CD4-positive, alpha-beta T cell treated with Interleukin-1 beta for 1 hour (primary cell): ENCODE measurements around the gene KAT6B.

Source experiments
- DNase-seq, 2 donors: peaks; one replicate each; pipeline ENCODE4 v3.0.0-alpha.2; 2020 to 2022

Gene KAT6B

GRCh38 chr10:74960670-74961069 is 134.3 kb downstream of the KAT6B start:
- DNase-seq = no peak

- DNase-seq = no peak
These were observed 136.1 kb downstream of the KAT6B start for GRCh38 chr10:74962517-74962916.

GRCh38 chr10:74963549-74963948 is 137.1 kb downstream of the KAT6B start:
- DNase-seq = no peak

- DNase-seq = peak in 1 of 2 donors; percentile 15
These were observed 141.7 kb downstream of the KAT6B start for GRCh38 chr10:74967911-74968666.

- no peak for DNase-seq
These were observed 142.3 kb downstream of the KAT6B start for GRCh38 chr10:74968667-74969061.

- no peak for DNase-seq
These were observed 142.7 kb downstream of the KAT6B start for GRCh38 chr10:74969093-74969492.

GRCh38 chr10:74969530-74969929 is 143.1 kb downstream of the KAT6B start:
- DNase-seq = no peak

- DNase-seq = no peak
These were observed 147.5 kb downstream of the KAT6B start for GRCh38 chr10:74973741-74974392.

GRCh38 chr10:74975758-74976157 is 149.4 kb downstream of the KAT6B start:
- DNase-seq = no peak

GRCh38 chr10:74976565-74976964 is 150.2 kb downstream of the KAT6B start:
- DNase-seq = no peak

GRCh38 chr10:74977072-74977471 is 150.7 kb downstream of the KAT6B start:
- DNase-seq = no peak

GRCh38 chr10:74977913-74978847 is 151.8 kb downstream of the KAT6B start:
- DNase-seq = peak; percentile 61 to 66

- DNase-seq = no peak
These were observed 155.6 kb downstream of the KAT6B start for GRCh38 chr10:74981831-74982633.

- DNase-seq = no peak
These were observed 156.2 kb downstream of the KAT6B start for GRCh38 chr10:74982634-74982982.

- no peak for DNase-seq
These were observed 157.0 kb downstream of the KAT6B start for GRCh38 chr10:74983383-74983782.

GRCh38 chr10:74987339-74988053 is 161.1 kb downstream of the KAT6B start:
- no peak for DNase-seq

GRCh38 chr10:74988054-74988775 is 161.8 kb downstream of the KAT6B start:
- no peak for DNase-seq

GRCh38 chr10:74988832-74989561 is 162.6 kb downstream of the KAT6B start:
- no peak for DNase-seq

GRCh38 chr10:74991435-74991834 is 165.0 kb downstream of the KAT6B start:
- peak in 1 of 2 donors; percentile 27 for DNase-seq

- no peak for DNase-seq
These were observed 165.7 kb downstream of the KAT6B start for GRCh38 chr10:74992068-74992467.

GRCh38 chr10:74993649-74994048 is 167.2 kb downstream of the KAT6B start:
- no peak for DNase-seq
